K562 (cell line): ENCODE measurements around the gene CCSER1.

Source experiments
- ATF3 ChIP-seq, 2 experiments: fragments of 450-650 bp in 1 of 2; sonication (generic) in 1 of 2; formaldehyde crosslinking in 1 of 2; IDR thresholded peaks in 1 of 2; conservative IDR thresholded peaks in 1 of 2; 2 replicates each; pipeline versions ENCODE4 v1.6.1 to v1.8.1; 2016 to 2023; ENCODE audit warnings: mild to moderate bottlenecking in 2 of 2, moderate library complexity in 2 of 2, inconsistent platforms in 1 of 2, missing genetic modification reagents in 1 of 2
- BDP1 ChIP-seq: IDR thresholded peaks from 3 replicates; pipeline ENCODE4 v1.6.1; 2011; ENCODE audit not compliant: insufficient read length, insufficient read depth
- CEBPZ ChIP-seq: fragments of 150-350 bp; IDR thresholded peaks from 2 replicates; pipeline ENCODE4 v1.6.1; 2014; ENCODE audit warnings: low read depth, mild to moderate bottlenecking, low read length, borderline replicate concordance
- COPS2 ChIP-seq: fragments of 450-650 bp; conservative IDR thresholded peaks from 2 replicates; pipeline ENCODE4 v1.6.1; 2016; ENCODE audit warnings: mild to moderate bottlenecking, moderate library complexity
- DEAF1 ChIP-seq: fragments of 450-650 bp; formaldehyde crosslinking; IDR thresholded peaks from 2 replicates; pipeline ENCODE4 v1.4.0; 2020; ENCODE audit warnings: mild to moderate bottlenecking, moderate library complexity
- EZH2 ChIP-seq: IDR thresholded peaks from 2 replicates; pipeline ENCODE4 v1.6.1; 2012; ENCODE audit warnings: low read depth, mild to moderate bottlenecking, inconsistent platforms, low read length, borderline replicate concordance
- HEY1 ChIP-seq: fragments of 250-450 bp; sonication (Bioruptor Pico); IDR thresholded peaks from 2 replicates; pipeline ENCODE4 v1.5.0; 2020; ENCODE audit warnings: mild to moderate bottlenecking, moderate library complexity, borderline replicate concordance
- PHB2 ChIP-seq: fragments of 450-650 bp; IDR thresholded peaks from 2 replicates; pipeline ENCODE4 v1.6.1; 2017; ENCODE audit warnings: low read depth
- TCF3 ChIP-seq: sonication (generic); formaldehyde crosslinking; IDR thresholded peaks from 2 replicates; pipeline ENCODE4 v1.4.0; 2020; ENCODE audit warnings: mild to moderate bottlenecking, missing genetic modification reagents
- YY1 ChIP-seq, 3 experiments: IDR thresholded peaks; 2 replicates each; pipeline ENCODE4 v1.6.1; 2011; ENCODE audit warnings: low read length in 2 of 3, mild to moderate bottlenecking in 2 of 3, moderate library complexity in 2 of 3, borderline replicate concordance in 1 of 3, control low read depth in 1 of 3, low read depth in 1 of 3; ENCODE audit not compliant: insufficient read depth in 3 of 3, insufficient replicate concordance in 2 of 3, control insufficient read depth in 1 of 3, insufficient read length in 1 of 3; ENCODE audit errors: extremely low read depth in 1 of 3
- ZNF274 ChIP-seq: IDR thresholded peaks from 2 replicates; pipeline ENCODE4 v1.6.1; 2011; ENCODE audit warnings: low read depth, mild to moderate bottlenecking, low read length, moderate library complexity, borderline replicate concordance

- TF ChIP-seq YY1 (IDR thresholded peaks at IDR 0.05; ENCODE audit: borderline replicate concordance in 1 of 3, control insufficient read depth in 1 of 3, extremely low read depth in 1 of 3, insufficient read depth in 3 of 3, insufficient read length in 1 of 3, insufficient replicate concordance in 2 of 3, low read depth in 1 of 3, low read length in 2 of 3) = no peak
- TF ChIP-seq BDP1 = no peak
- no peak for TF ChIP-seq PHB2
- no peak for TF ChIP-seq COPS2
- no peak for TF ChIP-seq ZNF274
- TF ChIP-seq EZH2 = no peak
- TF ChIP-seq TCF3 (CRISPR knock-in tag) = no peak
- TF ChIP-seq DEAF1 = no peak
- no peak for TF ChIP-seq ATF3 (IDR thresholded peaks at IDR 0.05)
- TF ChIP-seq ATF3 (CRISPR knock-in tag; conservative IDR thresholded peaks at IDR 0.05) = no peak
- TF ChIP-seq HEY1 = no peak
- TF ChIP-seq CEBPZ = no peak
Measured at GRCh38 chr4:91519155-91519554, 1392.0 kb downstream of the CCSER1 start.
